Panc1 (cell line): ENCODE data around the gene AKAP11. TPM values are rescaled to one million over a fixed set of nuclear protein-coding genes. Genes with fewer than 3 reads are reported as not detected.

ENCODE experiments used
- ATAC-seq: fragments of 200-7000 bp; cut with Tn5 transposase; 2 replicates; pipeline ENCODE4 v1.9.1; 2020; ENCODE audit warnings: mild to moderate bottlenecking, moderate library complexity
- BruUV-seq: library from RNA; stranded (reverse); fragments of 400-500 nt; replicated peaks from 2 replicates; lab custom pipeline; 2021; lab: Mats Ljungman, UMichigan
- CTCF ChIA-PET: fragments of 300-600 bp; sonication (Branson Sonifier 250); formaldehyde crosslinking; loops from one replicate; lab custom pipeline; 2022; ENCODE audit warnings: antibody characterized with exemption; lab: Charles Lee
- POLR2A ChIA-PET: fragments of 300-600 bp; sonication (Branson Sonifier 250); formaldehyde crosslinking; loops from one replicate; lab custom pipeline; 2022; ENCODE audit warnings: antibody characterized with exemption; lab: Charles Lee
- DNase-seq: peaks from one replicate; pipeline ENCODE4 v3.0.0-alpha.2; 2010; ENCODE audit warnings: low read depth, low spot score
- H3K27ac ChIP-seq: 2 replicates; pipeline ENCODE4 v1.5.1; 2011; ENCODE audit warnings: mild to moderate bottlenecking, low read length, inconsistent platforms
- H3K27me3 ChIP-seq: fragments of 200-500 bp; sonication (Bioruptor generic); 2 replicates; pipeline ENCODE4 v1.6.0; 2014; ENCODE audit warnings: low read length, inconsistent platforms; ENCODE audit not compliant: control insufficient read depth, insufficient read depth
- H3K36me3 ChIP-seq: fragments of 200-500 bp; sonication (Bioruptor generic); 2 replicates; pipeline ENCODE4 v1.5.1; 2014; ENCODE audit warnings: inconsistent platforms, mild to moderate bottlenecking, low read length, moderate library complexity; ENCODE audit not compliant: control insufficient read depth, insufficient read depth
- H3K4me1 ChIP-seq: 2 replicates; pipeline ENCODE4 v1.5.1; 2011; ENCODE audit warnings: inconsistent platforms, mild to moderate bottlenecking, low read length, moderate library complexity; ENCODE audit not compliant: control insufficient read depth, insufficient read depth
- H3K4me3 ChIP-seq, 2 experiments: 2 replicates each; pipeline ENCODE4 v1.5.1; 2011 to 2012; ENCODE audit warnings: low read depth in 2 of 2, low read length in 2 of 2, mild to moderate bottlenecking in 2 of 2, inconsistent platforms in 1 of 2, moderate library complexity in 1 of 2
- H3K9me3 ChIP-seq: fragments of 200-500 bp; sonication (Bioruptor generic); 2 replicates; pipeline ENCODE4 v1.5.1; 2014; ENCODE audit warnings: low read depth, mild to moderate bottlenecking, inconsistent platforms, low read length, moderate library complexity; ENCODE audit not compliant: control insufficient read depth, insufficient read depth
- POLR2AphosphoS5 ChIP-seq: IDR thresholded peaks from 2 replicates; pipeline ENCODE4 v1.6.1; 2012; ENCODE audit warnings: mild to moderate bottlenecking, low read depth, low read length, moderate library complexity
- REST ChIP-seq, 2 experiments: IDR thresholded peaks; 2 replicates each; pipeline ENCODE4 v1.6.1; 2011 to 2012; ENCODE audit warnings: low read depth in 2 of 2, control low read depth in 1 of 2, low read length in 1 of 2, mild to moderate bottlenecking in 1 of 2, moderate library complexity in 1 of 2; ENCODE audit not compliant: insufficient read depth in 1 of 2
- SIN3A ChIP-seq: IDR thresholded peaks from 2 replicates; pipeline ENCODE4 v1.6.1; 2012; ENCODE audit warnings: low read depth, mild to moderate bottlenecking, low read length, moderate library complexity, borderline replicate concordance; ENCODE audit not compliant: insufficient read depth
- TCF7L2 ChIP-seq: IDR thresholded peaks from 2 replicates; pipeline ENCODE4 v1.6.1; 2011; ENCODE audit warnings: mild to moderate bottlenecking, low read depth, low read length, inconsistent platforms
- in situ Hi-C: cut with HindIII; loops from 2 replicates; pipeline ENCODE4 v1.10.0; 2016; ENCODE audit warnings: low sequenced_read_pairs, low pct_unique_long_range_greater_than_20kb
- intact Hi-C: fragments of 100-400 bp; cut with micrococcal nuclease; formaldehyde crosslinking; loops from one replicate; pipeline ENCODE4 v1.10.0; 2022; ENCODE audit not compliant: unreplicated experiment
- total RNA-seq: library from RNA; stranded (reverse); gene quantifications from one replicate; pipeline ENCODE4 v1.2.1, GENCODE V29; 2021; ENCODE audit not compliant: unreplicated experiment
- TF ChIP-seq, protein P1 (sequence below): fragments of 450-650 bp; IDR thresholded peaks from 2 replicates; pipeline ENCODE4 v1.5.1; 2017; ENCODE audit warnings: mild to moderate bottlenecking

AKAP11 gene
- total RNA-seq, 1 experiment from 2014 or later, result 17.8 TPM

DNA sequence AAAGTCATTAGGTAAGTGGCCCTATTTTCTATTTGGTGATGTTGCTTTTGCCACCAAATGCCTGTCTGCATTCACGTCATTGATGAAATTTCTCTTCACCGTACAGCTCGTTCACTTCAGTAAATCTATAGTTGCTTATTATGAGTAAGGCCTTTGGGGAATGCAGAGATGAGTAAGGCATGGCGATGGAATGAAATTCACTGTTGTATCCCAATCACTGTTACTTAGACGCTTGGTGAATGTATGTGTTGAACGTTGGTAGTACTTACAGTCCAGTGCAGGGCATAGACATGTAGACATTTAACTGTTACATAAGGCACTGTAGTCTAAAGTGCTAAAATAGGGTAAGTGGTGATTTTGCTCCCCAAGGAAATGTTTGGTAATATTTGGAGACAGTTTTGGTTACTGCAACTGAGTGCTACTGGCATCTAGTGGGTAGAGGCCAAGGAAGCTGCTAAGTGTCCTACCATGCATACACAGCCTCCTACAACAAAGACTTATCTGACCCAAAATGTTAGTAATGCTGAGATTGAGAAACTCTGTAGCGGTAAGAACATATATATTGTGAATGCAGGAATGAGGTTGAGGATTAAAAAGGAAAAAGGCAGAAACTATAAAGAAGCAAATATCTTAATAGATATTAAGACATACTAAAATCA, 5.8 kb downstream of the AKAP11 start:
- CTCF ChIA-PET, result no interaction called here
- POLR2A ChIA-PET, result interaction anchor here (0.6 kb wide), 1 partner anchor 26 kb away, joined by 4 read pairs; no protein-coding TSS in a partner anchor
- H3K36me3 ChIP-seq, result no peaks in the 10 kb centered on the region
- no peak for ATAC-seq
- BruUV-seq, result no TSS peak
- no peaks in the 10 kb centered on the region; the same call in 1 of the 2 replicates for H3K4me1 ChIP-seq
- no peak for DNase-seq
- in situ Hi-C loops (no loop called here), intact Hi-C loops (no loop called here)
- no peak overlapping the region for H3K4me3 ChIP-seq
- no peak overlapping the region for H3K27ac ChIP-seq
- no peaks in the 10 kb centered on the region for H3K27me3 ChIP-seq
- H3K9me3 ChIP-seq, result no peaks in the 10 kb centered on the region
- TF ChIP-seq, protein P1, sequence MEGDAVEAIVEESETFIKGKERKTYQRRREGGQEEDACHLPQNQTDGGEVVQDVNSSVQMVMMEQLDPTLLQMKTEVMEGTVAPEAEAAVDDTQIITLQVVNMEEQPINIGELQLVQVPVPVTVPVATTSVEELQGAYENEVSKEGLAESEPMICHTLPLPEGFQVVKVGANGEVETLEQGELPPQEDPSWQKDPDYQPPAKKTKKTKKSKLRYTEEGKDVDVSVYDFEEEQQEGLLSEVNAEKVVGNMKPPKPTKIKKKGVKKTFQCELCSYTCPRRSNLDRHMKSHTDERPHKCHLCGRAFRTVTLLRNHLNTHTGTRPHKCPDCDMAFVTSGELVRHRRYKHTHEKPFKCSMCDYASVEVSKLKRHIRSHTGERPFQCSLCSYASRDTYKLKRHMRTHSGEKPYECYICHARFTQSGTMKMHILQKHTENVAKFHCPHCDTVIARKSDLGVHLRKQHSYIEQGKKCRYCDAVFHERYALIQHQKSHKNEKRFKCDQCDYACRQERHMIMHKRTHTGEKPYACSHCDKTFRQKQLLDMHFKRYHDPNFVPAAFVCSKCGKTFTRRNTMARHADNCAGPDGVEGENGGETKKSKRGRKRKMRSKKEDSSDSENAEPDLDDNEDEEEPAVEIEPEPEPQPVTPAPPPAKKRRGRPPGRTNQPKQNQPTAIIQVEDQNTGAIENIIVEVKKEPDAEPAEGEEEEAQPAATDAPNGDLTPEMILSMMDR, result no peak
- TF ChIP-seq TCF7L2 (no peak), SIN3A (no peak), REST (IDR thresholded peaks at IDR 0.05; ENCODE audit: insufficient read depth in 1 of 2, low read depth in 2 of 2, low read length in 1 of 2) (no peak)

GRCh38 chr13:42279080-42279479, 7.1 kb downstream of the AKAP11 start:
- no peak for DNase-seq
- ChIA-PET CTCF (no interaction called here), POLR2A (no interaction called here)
- TF ChIP-seq TCF7L2 (no peak), POLR2AphosphoS5 (no peak), SIN3A (no peak), REST (IDR thresholded peaks at IDR 0.05; ENCODE audit: insufficient read depth in 1 of 2, low read depth in 2 of 2, low read length in 1 of 2) (no peak)
- TF ChIP-seq, protein P1, result no peak
- no peak for ATAC-seq
- in situ Hi-C loops, result no loop called here
- Histone ChIP-seq H3K4me3 (no peak overlapping the region), H3K9me3 (no peaks in the 10 kb centered on the region), H3K4me1 (no peaks in the 10 kb centered on the region), H3K27me3 (no peaks in the 10 kb centered on the region), H3K27ac (no peak overlapping the region), H3K36me3 (no peaks in the 10 kb centered on the region)
- no TSS peak for BruUV-seq
- intact Hi-C loops, result no loop called here
